Neural crest cell (in vitro differentiated cells): ENCODE data around the gene TMEM114. TPM values are rescaled to one million over a fixed set of nuclear protein-coding genes. Genes with fewer than 3 reads are reported as not detected.

Experiments
- DNase-seq: peaks from one replicate; pipeline ENCODE4 v3.0.0; 2021; ENCODE audit warnings: low read depth, mixed read lengths, low spot score
- H3K27ac Mint-ChIP-seq: one replicate; pipeline ENCODE4 v1.8.0; 2021; ENCODE audit warnings: mild to moderate bottlenecking, mixed read lengths; ENCODE audit not compliant: unreplicated experiment
- H3K27me3 Mint-ChIP-seq: 2 replicates; pipeline ENCODE4 v1.8.0; 2021; ENCODE audit warnings: low read depth, mild to moderate bottlenecking, mixed read lengths
- H3K36me3 Mint-ChIP-seq: 2 replicates; pipeline ENCODE4 v1.8.0; 2021; ENCODE audit warnings: low read depth, mild to moderate bottlenecking, mixed read lengths
- H3K4me1 Mint-ChIP-seq: 2 replicates; pipeline ENCODE4 v1.8.0; 2021; ENCODE audit warnings: mixed read lengths
- H3K4me3 Mint-ChIP-seq: one replicate; pipeline ENCODE4 v1.8.0; 2021; ENCODE audit warnings: mild to moderate bottlenecking, mixed read lengths
- H3K9me3 Mint-ChIP-seq: 2 replicates; pipeline ENCODE4 v1.8.0; 2021; ENCODE audit warnings: mixed read lengths
- total RNA-seq: library from RNA; stranded (reverse); gene quantifications from 2 replicates; pipeline ENCODE4 v1.2.1, GENCODE V29; 2021
- TF ChIP-seq, protein P1 (sequence below): fragments of 200-600 bp; sonication (generic); conservative IDR thresholded peaks from 2 replicates; pipeline ENCODE4 v1.5.0; 2021; ENCODE audit warnings: antibody characterized with exemption, mild to moderate bottlenecking

The TMEM114 gene
- total RNA-seq, 1 donor from 2014 or later: not detected

DNA sequence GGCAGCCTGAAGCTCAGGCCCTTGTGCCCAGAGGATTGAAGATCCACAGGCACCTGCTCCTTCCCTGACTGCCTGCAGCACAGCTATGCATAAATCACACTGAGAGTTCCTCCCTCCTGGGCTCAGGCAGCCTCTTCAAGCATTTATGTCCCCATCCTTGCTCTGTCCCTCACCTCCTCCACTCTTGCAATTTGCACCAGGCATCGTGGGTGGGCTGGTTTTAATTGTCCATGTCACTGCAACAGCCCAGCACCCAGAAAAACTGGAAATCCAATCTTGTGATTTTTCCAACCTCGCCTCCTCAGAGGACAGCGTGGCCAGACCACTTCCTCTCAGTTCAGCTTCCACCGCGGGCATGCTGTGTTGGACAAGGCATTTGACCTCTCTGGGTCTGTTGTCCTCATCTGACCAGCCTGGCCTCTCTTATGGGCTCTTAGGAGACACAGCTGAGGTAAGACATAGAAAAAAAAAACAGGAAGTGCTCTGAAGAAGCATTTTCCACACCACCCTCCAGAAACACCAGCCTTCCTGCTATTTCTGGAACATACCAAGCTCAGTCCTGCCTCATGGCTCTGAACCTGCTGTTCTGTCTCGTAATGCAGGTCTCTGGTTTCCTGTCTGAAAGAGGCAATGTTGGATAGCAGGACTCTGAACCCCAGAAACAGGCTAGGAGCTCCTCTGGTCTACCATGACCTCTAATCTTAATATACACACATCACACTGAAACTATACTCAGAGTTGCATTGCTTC lies 8.3 kb downstream of the TMEM114 start:
- TF ChIP-seq, protein P1, sequence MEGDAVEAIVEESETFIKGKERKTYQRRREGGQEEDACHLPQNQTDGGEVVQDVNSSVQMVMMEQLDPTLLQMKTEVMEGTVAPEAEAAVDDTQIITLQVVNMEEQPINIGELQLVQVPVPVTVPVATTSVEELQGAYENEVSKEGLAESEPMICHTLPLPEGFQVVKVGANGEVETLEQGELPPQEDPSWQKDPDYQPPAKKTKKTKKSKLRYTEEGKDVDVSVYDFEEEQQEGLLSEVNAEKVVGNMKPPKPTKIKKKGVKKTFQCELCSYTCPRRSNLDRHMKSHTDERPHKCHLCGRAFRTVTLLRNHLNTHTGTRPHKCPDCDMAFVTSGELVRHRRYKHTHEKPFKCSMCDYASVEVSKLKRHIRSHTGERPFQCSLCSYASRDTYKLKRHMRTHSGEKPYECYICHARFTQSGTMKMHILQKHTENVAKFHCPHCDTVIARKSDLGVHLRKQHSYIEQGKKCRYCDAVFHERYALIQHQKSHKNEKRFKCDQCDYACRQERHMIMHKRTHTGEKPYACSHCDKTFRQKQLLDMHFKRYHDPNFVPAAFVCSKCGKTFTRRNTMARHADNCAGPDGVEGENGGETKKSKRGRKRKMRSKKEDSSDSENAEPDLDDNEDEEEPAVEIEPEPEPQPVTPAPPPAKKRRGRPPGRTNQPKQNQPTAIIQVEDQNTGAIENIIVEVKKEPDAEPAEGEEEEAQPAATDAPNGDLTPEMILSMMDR: no peak
- Mint-ChIP-seq H3K27ac (peak overlapping the region; percentile 80), H3K4me1 (peaks cover 4% of the 10 kb centered on the region), H3K36me3 (no peaks in the 10 kb centered on the region), H3K4me3 (no peak overlapping the region), H3K27me3 (peaks cover 25% of the 10 kb centered on the region), H3K9me3 (no peaks in the 10 kb centered on the region)
- no peak for DNase-seq

DNA sequence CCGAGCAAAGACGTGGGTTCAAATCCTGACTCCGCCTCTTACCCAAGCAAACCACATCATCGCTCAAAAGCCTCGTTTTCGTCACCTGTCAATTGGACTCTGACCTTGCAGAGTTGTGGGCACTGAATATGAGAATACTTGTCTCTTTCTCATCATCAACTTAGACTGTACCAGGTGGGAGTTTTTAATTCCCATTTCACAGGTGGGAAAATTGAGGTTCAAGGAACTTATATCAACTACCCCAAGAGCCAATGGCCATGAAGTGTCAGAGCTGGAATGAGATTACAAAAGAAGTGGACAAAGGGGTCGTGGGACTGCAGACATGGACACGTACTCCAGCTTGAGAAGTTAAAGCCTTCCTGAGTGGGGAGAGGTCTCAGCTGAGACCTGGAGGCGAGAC lies 10.8 kb downstream of the TMEM114 start:
- no peak for DNase-seq
- peaks cover 7% of the 10 kb centered on the region for H3K27me3 Mint-ChIP-seq
- no peak overlapping the region for H3K4me3 Mint-ChIP-seq
- H3K36me3 Mint-ChIP-seq: no peaks in the 10 kb centered on the region
- TF ChIP-seq, protein P1: no peak
- H3K9me3 Mint-ChIP-seq: no peaks in the 10 kb centered on the region
- H3K4me1 Mint-ChIP-seq: peaks cover 5% of the 10 kb centered on the region
- H3K27ac Mint-ChIP-seq: no peak overlapping the region

DNA sequence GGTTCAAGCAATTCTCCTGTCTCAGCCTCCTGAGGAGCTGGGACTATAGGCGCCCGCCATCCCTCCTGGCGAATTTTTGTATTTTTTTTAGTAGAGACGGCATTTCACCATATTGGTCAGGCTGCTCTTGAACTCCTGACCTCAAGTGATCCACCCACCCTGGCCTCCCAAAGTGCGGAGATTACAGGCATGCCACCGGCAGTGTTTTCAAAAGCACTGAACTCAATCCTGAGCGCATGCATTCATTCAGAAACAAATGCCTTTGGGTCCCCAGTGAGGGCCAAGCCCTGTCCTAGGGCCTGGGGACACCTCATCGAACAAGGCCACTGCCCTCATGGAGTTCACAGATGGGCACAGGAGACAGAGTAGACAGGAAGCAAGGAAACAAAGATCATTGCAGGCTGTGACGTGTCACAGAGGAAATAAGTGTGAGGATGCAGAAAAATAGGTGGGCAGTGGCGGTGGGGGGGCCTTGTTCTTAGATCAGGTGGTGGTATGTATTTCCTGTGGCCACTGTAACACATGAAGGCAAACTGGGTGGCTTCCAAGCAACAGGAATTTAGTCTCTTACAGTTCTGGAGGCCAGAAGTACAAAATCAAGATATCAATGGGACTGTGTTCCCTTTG lies 12.5 kb downstream of the TMEM114 start:
- H3K27ac Mint-ChIP-seq: no peak overlapping the region
- no peak for DNase-seq
- H3K4me1 Mint-ChIP-seq: peaks cover 14% of the 10 kb centered on the region
- no peak overlapping the region for H3K4me3 Mint-ChIP-seq
- H3K9me3 Mint-ChIP-seq: no peaks in the 10 kb centered on the region
- peaks cover 7% of the 10 kb centered on the region for H3K27me3 Mint-ChIP-seq
- TF ChIP-seq, protein P1: no peak
- H3K36me3 Mint-ChIP-seq: no peaks in the 10 kb centered on the region

DNA sequence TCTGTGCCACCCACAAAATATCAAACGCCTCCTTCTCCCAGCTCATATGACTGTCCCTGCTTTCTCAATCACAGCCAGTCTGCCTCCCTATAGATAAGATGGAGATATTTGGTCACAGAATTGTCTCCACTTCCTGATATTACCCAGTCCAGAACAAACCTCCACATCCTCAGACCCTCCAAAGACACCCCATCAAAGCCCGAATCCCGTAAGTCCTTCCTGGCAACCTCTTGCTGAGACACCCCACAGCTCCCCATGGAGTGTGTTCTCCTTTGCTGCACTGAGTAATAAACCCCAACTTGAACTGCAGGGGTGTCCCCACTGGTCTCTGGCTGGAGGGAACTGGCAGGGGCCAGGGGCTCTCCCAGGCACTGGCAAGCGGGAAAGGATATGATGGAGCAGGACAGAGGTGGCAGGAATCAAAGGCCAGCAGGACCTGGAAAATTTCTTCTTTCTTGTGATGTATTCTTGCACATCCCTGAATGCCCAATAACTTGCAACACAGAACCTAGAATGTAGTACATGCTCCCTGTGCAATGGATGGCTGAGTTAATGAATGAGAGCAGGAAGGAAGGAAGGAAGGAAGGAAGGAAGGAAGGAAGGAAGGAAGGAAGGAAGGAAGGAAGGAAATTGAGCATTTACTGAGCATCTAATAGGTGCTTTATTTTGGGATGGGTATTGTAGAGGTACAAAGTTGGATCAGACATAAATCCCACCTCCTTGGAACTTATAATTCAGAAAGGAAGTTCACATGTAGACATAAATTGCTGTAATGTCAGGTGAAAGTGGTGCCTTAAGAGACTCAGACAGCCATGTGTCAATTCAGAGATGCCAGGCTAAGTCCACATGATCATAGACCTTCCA lies 13.9 kb downstream of the TMEM114 start:
- Mint-ChIP-seq H3K4me3 (no peak overlapping the region), H3K27ac (peak overlapping the region; percentile 24), H3K36me3 (no peaks in the 10 kb centered on the region), H3K9me3 (no peaks in the 10 kb centered on the region), H3K27me3 (peaks cover 3% of the 10 kb centered on the region), H3K4me1 (peaks cover 24% of the 10 kb centered on the region)
- TF ChIP-seq, protein P1: no peak
- no peak for DNase-seq

DNA sequence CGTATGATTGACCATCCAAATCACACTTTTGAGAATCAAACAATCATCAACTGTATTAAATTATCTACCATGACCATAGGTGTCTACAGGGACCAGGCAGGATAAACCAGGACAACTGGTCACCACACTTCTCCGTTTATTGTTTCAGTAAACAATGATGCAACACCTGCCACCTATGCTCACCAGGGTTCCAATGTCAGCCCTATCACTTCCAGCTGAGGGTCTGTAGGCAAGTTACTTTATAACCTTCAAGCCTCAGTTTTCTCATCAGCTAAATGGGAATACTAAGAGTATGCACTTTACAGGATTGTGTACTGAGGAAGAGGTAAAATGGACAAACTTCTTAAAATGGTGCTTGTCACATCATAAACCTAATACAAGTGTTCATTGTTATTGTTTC lies 14.9 kb downstream of the TMEM114 start:
- Mint-ChIP-seq H3K4me3 (no peak overlapping the region), H3K9me3 (no peaks in the 10 kb centered on the region), H3K27me3 (peaks cover 3% of the 10 kb centered on the region), H3K36me3 (no peaks in the 10 kb centered on the region), H3K27ac (no peak overlapping the region), H3K4me1 (peaks cover 34% of the 10 kb centered on the region)
- no peak for DNase-seq
- TF ChIP-seq, protein P1: no peak
